MM.1S (cell line): ENCODE measurements around the gene KCMF1.

Source experiments
- CTCF ChIP-seq: fragments of 300-600 bp; sonication (generic); IDR thresholded peaks from 2 replicates; pipeline ENCODE4 v1.5.1; 2016; ENCODE audit warnings: antibody characterized with exemption, low read length, mixed read lengths
- EZH2 ChIP-seq: fragments of 300-600 bp; sonication (generic); optimal IDR thresholded peaks from 2 replicates; pipeline ENCODE3; 2017; ENCODE audit warnings: low read depth, mild to moderate bottlenecking, antibody characterized with exemption, low read length, mixed read lengths
- EZH2phosphoT487 ChIP-seq: fragments of 300-600 bp; sonication (generic); IDR thresholded peaks from 2 replicates; pipeline ENCODE4 v1.6.1; 2018; ENCODE audit warnings: antibody characterized with exemption, low read length

DNA sequence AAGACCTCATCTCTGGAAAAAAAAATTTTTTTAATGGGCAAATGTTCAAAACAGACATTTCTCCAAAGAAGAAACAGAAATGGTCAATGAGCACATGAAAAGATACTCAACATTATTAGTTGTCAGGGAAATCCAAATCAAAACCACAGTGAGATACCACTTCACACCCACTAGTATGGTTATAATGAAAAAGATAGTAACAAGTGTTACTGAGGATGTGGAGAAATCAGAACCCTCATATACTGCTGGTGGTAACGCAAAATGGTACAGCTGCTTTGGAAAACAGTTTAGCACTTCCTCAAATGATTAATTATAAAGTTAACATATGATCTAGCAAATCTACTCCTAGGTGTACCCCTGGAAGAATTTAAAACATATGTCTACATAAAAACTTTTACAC lies 133.3 kb downstream of the KCMF1 start:
- TF ChIP-seq CTCF (no peak), EZH2 (no peak), EZH2phosphoT487 (no peak)
